HL-60/S4 (cell line): ENCODE measurements around the gene GPC1.

Experiments
- in situ Hi-C: fragments of 300-500 bp; cut with MboI; formaldehyde crosslinking; loops from 2 replicates; pipeline ENCODE4 v1.14.3; 2022; ENCODE audit warnings: low sequenced_read_pairs

GPC1 gene

GRCh38 chr2:240508832-240509545 is 73.5 kb downstream of the GPC1 start:
- in situ Hi-C loops, result no loop called here

DNA sequence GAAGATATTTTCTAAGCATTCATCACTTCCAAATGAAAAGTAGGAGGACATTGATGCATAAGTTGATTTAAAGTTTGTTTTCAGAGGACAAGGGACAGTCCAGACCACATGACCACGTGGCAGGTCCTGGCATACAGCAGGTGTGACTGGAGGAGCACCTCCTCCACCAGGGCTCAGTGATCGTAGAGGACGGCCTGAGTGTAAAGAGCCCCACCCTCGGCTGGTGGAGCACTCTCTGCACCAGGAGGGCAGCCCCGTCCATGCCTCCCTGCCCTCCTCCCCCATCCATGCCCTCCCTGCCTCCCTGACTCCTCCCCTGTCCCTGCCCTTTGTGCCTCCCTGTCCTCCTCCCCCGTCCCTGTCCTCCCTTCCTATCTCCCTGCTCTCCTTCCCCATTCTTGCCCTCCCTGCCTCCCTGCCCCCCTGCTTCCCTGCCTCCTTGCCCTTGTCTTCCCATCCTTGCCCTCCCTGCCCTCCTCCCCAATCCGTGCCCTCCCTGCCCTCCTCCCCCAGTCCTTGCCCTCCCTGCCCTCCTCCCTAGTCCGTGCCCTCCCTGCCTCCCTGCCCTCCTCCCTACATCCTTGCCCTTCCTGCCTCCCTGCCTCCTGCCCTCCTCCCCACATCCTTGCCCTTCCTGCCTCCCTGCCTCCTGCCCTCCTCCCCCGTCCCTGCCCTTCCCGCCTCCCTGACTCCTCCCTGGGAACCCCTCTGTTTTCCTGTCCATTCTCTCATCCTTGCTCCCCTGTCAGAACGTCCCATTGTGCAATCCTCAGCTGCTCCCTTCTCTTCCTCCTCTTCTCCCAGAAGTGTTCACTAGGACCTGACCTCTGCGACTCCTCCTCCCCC is 74.4 kb downstream of the GPC1 start:
- in situ Hi-C loops, result no loop called here

GRCh38 chr2:240510513-240511210 is 75.2 kb downstream of the GPC1 start:
- in situ Hi-C loops, result no loop called here

- in situ Hi-C loops, result no loop called here
Observed at GRCh38 chr2:240511351-240512108, 76.1 kb downstream of the GPC1 start.

DNA sequence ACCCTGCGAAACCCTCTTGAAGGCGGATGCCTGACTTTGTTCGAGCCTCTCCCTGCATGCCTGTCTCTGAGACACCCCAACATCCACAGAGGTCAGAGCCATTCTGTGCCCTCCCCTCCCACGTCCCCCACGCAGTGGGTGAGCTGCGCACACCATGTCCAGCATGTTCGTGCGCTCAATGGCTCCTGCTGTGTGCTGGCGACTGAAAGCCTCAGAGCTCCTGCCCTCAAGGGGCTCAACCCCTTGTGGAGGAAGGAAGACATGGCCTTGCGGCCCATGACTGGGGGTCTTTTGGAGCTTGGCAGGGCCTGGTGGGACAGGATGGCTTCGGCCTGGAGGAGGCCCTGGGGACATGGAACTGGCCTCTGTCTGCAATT is 76.6 kb downstream of the GPC1 start:
- in situ Hi-C loops, result no loop called here

GRCh38 chr2:240512666-240513535 is 77.4 kb downstream of the GPC1 start:
- in situ Hi-C loops, result no loop called here

DNA sequence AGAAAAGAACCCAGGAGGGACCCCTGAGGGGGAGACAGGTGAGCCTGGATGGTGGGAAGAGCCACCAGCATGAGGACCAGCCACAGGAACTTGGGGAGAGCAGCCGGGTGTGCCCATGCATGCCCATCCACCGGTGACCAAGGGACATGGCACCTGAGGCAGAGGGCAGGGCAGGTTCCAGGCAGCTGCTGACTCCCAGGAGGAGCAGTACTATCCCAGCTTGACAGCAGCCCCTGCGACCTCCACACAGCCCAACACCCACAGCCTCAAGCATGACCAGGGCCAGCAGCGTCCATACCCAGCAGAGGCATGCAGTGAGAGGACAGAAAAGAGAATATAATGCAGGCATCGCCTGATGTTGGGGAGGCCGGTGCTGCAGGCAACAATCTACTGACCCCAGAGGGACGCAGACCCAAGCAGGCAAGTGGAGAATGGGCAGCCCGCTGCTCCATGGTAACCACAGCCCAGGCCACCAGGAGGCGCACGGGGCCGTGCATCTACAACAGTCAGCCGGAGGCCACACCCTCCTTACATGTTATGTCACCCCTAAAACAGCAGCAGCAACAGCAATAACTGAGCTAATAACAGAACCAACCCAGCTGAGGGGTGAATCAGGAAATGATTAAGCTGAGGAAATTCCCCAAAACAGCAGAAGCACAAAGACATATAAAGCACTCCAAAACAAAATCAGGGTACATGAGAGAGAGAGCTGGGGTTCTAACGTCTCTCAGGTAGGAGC is 78.3 kb downstream of the GPC1 start:
- in situ Hi-C loops, result no loop called here

DNA sequence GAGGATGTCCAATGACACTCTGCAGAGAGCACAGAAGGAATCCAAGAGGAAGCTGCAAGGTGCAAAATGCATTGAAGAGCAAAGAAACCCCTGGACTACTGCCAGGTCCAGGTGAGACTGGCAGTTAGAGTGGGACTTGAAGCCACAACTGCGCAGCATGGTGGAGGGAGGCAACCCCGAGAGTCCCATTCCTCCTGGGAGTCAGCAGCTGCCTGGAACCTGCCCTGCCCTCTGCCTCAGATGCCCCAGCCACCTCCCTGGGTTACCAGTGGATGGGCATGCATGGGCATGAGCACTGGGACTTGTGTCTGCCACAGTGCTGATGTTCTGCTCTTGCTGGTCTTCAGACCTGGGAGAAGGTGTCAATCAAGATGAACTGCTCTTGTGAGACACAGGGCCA is 79.2 kb downstream of the GPC1 start:
- in situ Hi-C loops, result no loop called here

DNA sequence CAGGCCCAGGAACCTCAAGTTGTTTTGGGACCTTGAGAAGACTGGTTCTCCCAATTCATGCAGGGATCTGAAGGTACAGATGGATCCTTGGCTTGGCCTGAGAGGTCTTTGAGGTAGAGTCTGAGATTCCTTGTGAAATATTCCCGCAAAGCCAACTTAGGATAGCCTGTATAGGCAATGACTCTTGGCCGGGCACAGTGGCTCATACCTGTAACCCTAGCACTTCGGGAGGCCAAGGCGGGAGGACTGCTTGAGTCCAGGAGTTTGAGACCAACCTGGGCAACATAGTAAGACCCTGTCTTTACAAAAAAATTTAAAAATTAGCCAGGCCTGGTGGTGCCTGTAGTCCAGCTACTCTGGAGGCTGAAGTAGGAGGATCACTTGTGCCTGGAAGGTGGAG is 81.9 kb downstream of the GPC1 start:
- in situ Hi-C loops, result no loop called here
